ENCODE data around the gene HS6ST3.

The HS6ST3 gene

GRCh38 chr13:96849091-96849490 lies 759.2 kb downstream of the HS6ST3 start:
- no peak for DNase-seq (ENCODE audit: extremely low spot score)
- POLR2A ChIA-PET: no interaction called here
- TF ChIP-seq FOXK2 (IDR thresholded peaks at IDR 0.05) (no peak), FOXA1 (IDR thresholded peaks at IDR 0.05) (no peak), SP1 (IDR thresholded peaks at IDR 0.05) (no peak), FOXM1 (IDR thresholded peaks at IDR 0.05; ENCODE audit: borderline replicate concordance) (no peak), HDGF (IDR thresholded peaks at IDR 0.05; ENCODE audit: borderline replicate concordance) (no peak), BHLHE40 (IDR thresholded peaks at IDR 0.05; ENCODE audit: borderline replicate concordance) (no peak), LEF1 (IDR thresholded peaks at IDR 0.05; ENCODE audit: borderline replicate concordance) (no peak), L3MBTL2 (conservative IDR thresholded peaks at IDR 0.05) (no peak), ELF4 (IDR thresholded peaks at IDR 0.05) (no peak), SUZ12 (IDR thresholded peaks at IDR 0.05) (no peak), TARDBP (IDR thresholded peaks at IDR 0.05) (no peak), ARNT (IDR thresholded peaks at IDR 0.05) (no peak), ZNF384 (IDR thresholded peaks at IDR 0.05) (no peak), CTBP1 (IDR thresholded peaks at IDR 0.05; ENCODE audit: borderline replicate concordance) (no peak), NFRKB (IDR thresholded peaks at IDR 0.05) (no peak)
- TF ChIP-seq, protein P1, sequence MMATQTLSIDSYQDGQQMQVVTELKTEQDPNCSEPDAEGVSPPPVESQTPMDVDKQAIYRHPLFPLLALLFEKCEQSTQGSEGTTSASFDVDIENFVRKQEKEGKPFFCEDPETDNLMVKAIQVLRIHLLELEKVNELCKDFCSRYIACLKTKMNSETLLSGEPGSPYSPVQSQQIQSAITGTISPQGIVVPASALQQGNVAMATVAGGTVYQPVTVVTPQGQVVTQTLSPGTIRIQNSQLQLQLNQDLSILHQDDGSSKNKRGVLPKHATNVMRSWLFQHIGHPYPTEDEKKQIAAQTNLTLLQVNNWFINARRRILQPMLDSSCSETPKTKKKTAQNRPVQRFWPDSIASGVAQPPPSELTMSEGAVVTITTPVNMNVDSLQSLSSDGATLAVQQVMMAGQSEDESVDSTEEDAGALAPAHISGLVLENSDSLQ (IDR thresholded peaks at IDR 0.05): no peak
- CTCF ChIA-PET: no interaction called here

DNA sequence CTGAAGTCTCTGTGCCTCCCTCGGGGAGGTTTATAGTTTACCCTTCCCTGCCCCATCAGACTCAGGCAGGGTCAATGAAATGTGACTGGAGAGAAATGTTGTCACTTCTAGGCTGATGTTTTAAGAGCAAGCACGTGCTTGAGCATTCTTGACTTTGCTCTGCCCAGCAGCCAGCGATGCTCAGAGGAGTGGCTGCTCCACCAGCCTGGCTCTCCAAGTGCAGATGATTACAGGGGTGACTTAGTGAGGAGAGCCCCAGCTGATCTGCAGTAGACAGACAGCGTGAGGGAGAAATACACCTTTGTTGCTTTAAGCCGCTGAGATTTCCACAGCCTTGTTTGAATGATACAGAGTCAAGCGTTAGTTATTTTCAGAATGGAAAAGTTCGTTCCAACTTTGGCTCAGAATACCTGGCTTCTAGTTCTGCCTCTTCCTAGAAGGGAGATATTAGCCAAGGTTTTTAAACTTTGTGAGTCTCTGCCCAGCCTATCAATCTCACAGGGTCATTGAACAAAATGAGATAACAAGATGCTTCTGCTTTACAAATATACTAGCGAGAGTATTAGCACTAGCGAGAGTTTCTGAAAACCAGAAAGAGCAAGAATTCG lies 760.7 kb downstream of the HS6ST3 start:
- POLR2A ChIA-PET: no interaction called here
- CTCF ChIA-PET: no interaction called here
- no peak for DNase-seq (ENCODE audit: extremely low spot score)
- TF ChIP-seq SP1 (IDR thresholded peaks at IDR 0.05) (no peak), SUZ12 (IDR thresholded peaks at IDR 0.05) (no peak), FOXK2 (IDR thresholded peaks at IDR 0.05) (no peak)

DNA sequence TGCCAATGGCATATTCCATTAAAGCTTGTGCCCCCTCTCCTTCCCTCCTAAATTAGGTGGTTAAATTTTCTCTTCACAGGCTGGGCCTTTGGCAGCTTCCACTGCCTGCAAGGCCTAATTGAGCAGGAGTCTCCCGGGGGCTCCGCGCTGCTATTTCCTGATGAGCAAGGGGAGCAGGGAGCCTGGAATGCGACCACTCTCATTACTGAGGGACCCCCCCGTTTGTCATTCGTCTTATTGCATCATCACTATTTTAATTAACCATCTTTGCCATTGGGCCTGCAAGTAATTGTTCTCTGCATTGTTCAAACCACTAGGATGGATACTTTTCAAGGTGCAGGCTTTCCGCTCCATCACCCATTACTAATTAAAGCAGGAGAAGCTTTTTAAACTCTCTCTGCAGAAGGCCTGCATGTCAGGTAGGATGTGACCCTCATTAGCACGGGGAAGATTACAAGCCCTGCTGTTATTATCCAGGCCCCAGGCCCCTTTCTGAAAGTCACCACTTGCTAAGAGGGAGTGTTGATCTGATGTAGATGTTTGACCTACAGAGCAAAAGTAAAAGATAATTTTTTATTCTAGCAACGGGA lies 762.0 kb downstream of the HS6ST3 start:
- ChIA-PET POLR2A (no interaction called here), CTCF (no interaction called here)
- TF ChIP-seq CTBP1 (IDR thresholded peaks at IDR 0.05; ENCODE audit: borderline replicate concordance) (no peak), BHLHE40 (IDR thresholded peaks at IDR 0.05; ENCODE audit: borderline replicate concordance) (no peak), TARDBP (IDR thresholded peaks at IDR 0.05) (no peak), L3MBTL2 (conservative IDR thresholded peaks at IDR 0.05) (no peak), ARNT (IDR thresholded peaks at IDR 0.05) (no peak), FOXA1 (IDR thresholded peaks at IDR 0.05) (no peak), ELF4 (IDR thresholded peaks at IDR 0.05) (no peak), NFRKB (IDR thresholded peaks at IDR 0.05) (no peak), SUZ12 (IDR thresholded peaks at IDR 0.05) (no peak), FOXK2 (IDR thresholded peaks at IDR 0.05) (no peak), SP1 (IDR thresholded peaks at IDR 0.05) (no peak), HDGF (IDR thresholded peaks at IDR 0.05; ENCODE audit: borderline replicate concordance) (no peak), FOXM1 (IDR thresholded peaks at IDR 0.05; ENCODE audit: borderline replicate concordance) (no peak), LEF1 (IDR thresholded peaks at IDR 0.05; ENCODE audit: borderline replicate concordance) (no peak), ZNF384 (IDR thresholded peaks at IDR 0.05) (no peak)
- TF ChIP-seq, protein P1 (IDR thresholded peaks at IDR 0.05): no peak
- DNase-seq (ENCODE audit: extremely low spot score): no peak

DNA sequence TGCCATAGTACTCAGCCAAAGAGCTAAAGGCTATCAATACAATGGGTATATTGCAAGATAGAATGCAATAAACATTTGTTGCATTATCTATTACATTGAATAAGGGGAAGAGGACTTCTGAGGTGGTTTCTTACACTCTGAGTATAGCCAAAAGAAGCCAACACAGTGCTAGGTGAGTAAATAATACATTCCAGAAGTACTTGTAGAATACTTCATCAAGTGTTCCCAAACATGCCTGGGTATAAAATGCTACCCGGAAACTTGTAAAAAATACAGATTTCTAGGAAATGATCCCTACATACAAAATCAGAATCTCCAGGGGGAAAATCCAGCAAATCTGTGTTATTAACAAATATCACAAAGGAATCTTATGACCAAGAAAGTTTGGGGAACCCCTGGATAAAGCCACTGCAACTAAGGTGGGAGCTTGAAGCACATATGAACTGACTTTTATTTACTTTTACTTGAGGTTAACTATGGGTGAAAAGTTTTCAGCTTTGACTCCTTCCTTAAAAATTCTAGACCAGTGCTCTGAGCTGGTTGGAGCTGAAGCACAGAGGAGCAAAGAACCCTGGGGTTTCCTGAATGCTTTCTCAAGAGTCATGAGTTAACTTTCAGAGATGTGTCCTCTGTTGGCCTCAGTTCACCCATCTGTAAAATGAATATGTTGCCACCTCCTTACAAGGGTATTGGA lies 768.4 kb downstream of the HS6ST3 start:
- POLR2A ChIA-PET: no interaction called here
- DNase-seq (ENCODE audit: extremely low spot score): no peak
- TF ChIP-seq ELF4 (IDR thresholded peaks at IDR 0.05) (no peak), FOXM1 (IDR thresholded peaks at IDR 0.05; ENCODE audit: borderline replicate concordance) (no peak), ARNT (IDR thresholded peaks at IDR 0.05) (no peak)
- CTCF ChIA-PET: no interaction called here

GRCh38 chr13:96860882-96861281 lies 771.0 kb downstream of the HS6ST3 start:
- ChIA-PET POLR2A (no interaction called here), CTCF (no interaction called here)
- no peak for TF ChIP-seq CTBP1 (IDR thresholded peaks at IDR 0.05; ENCODE audit: borderline replicate concordance)
- no peak for TF ChIP-seq ARNT (IDR thresholded peaks at IDR 0.05)
- no peak for TF ChIP-seq ZNF384 (IDR thresholded peaks at IDR 0.05)
- no peak for TF ChIP-seq ELF4 (IDR thresholded peaks at IDR 0.05)
- TF ChIP-seq SUZ12 (IDR thresholded peaks at IDR 0.05): no peak
- TF ChIP-seq NFRKB (IDR thresholded peaks at IDR 0.05): no peak
- TF ChIP-seq FOXM1 (IDR thresholded peaks at IDR 0.05; ENCODE audit: borderline replicate concordance): no peak
- DNase-seq (ENCODE audit: extremely low spot score): no peak

- no peak for DNase-seq (ENCODE audit: extremely low spot score)
- POLR2A ChIA-PET: no interaction called here
- CTCF ChIA-PET: no interaction called here
- TF ChIP-seq L3MBTL2 (conservative IDR thresholded peaks at IDR 0.05): no peak
These were observed 772.2 kb downstream of the HS6ST3 start for GRCh38 chr13:96862093-96862492.

DNA sequence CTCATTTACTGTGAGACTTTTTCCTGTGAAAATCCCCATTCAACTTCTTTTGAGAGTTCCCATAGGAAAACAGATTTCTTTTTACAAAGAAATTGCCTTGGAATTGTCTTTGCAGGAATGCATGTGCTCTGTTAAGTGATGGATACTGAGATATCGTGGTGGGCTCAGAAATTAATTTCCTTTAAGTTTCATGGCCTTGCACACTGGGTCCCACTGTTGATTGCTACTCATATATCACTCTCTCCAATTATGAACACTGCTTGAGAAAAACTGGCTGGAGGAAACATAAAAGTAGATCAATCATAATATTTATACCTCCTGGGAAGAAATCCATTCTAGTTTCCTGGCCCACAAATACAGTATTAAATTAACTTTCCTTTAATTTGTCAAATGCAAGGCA lies 773.1 kb downstream of the HS6ST3 start:
- no peak for DNase-seq (ENCODE audit: extremely low spot score)
- TF ChIP-seq L3MBTL2 (conservative IDR thresholded peaks at IDR 0.05): no peak
- TF ChIP-seq TARDBP (IDR thresholded peaks at IDR 0.05): no peak
- TF ChIP-seq NFRKB (IDR thresholded peaks at IDR 0.05): no peak
- no peak for TF ChIP-seq ZNF384 (IDR thresholded peaks at IDR 0.05)
- CTCF ChIA-PET: no interaction called here
- POLR2A ChIA-PET: no interaction called here

All from HEK293T (cell line).